Measurements from ENCODE around the gene RPL36AL. TPM values are rescaled to one million over a fixed set of nuclear protein-coding genes. Genes with fewer than 3 reads are reported as not detected.

The RPL36AL gene
- total RNA-seq, 2 experiments from 2014 or later, result 339 to 370 TPM

GRCh38 chr14:49623387-49623786 is 3.0 kb upstream of the RPL36AL start:
- CTCF ChIA-PET, result interaction anchor here (1.4 to 7.4 kb wide), 2 partner anchors 10 to 145 kb away, joined by 9 to 168 read pairs; partner anchors contain the start of genes DNAAF2 and KLHDC2
- Histone ChIP-seq H3K27ac (ENCODE audit: low read depth in 1 of 2, low read length in 2 of 2) (peak overlapping the region; percentile 29 to 39), H3K4me3 (ENCODE audit: low read length) (no peak overlapping the region), H3K4me1 (ENCODE audit: insufficient read depth, low read length) (peaks cover 29% of the 10 kb centered on the region), H3K9me3 (ENCODE audit: control insufficient read depth in 1 of 2, insufficient read depth in 1 of 2, low read length in 2 of 2) (no peaks in the 10 kb centered on the region), H3K36me3 (ENCODE audit: insufficient read depth, low read length) (peaks cover 11% of the 10 kb centered on the region), H3K27me3 (ENCODE audit: control insufficient read depth in 1 of 2, insufficient read depth in 2 of 2, low read length in 2 of 2) (no peaks in the 10 kb centered on the region)
- intact Hi-C loops (cut with DNase I, micrococcal nuclease), result loop anchor here in 1 of 2 experiments (5.0 kb wide), 2 partner anchors 494 to 689 kb away; partner anchors contain the start of genes DMAC2L, L2HGDH and VCPKMT
- ATAC-seq (ENCODE audit: poor library complexity), result no peak
- Mint-ChIP-seq H3K27ac (peak overlapping the region; percentile 100), H3K4me1 (ENCODE audit: low read depth) (peaks cover 73% of the 10 kb centered on the region), H3K9me3 (no peaks in the 10 kb centered on the region), H3K4me3 (peak overlapping the region; percentile 99), H3K27me3 (no peaks in the 10 kb centered on the region), H3K36me3 (ENCODE audit: low read depth) (peaks cover 46% of the 10 kb centered on the region)
- POLR2A ChIA-PET, result interaction anchor here (2.5 to 6.2 kb wide), 4 partner anchors 11 to 146 kb away, joined by 12 to 350 read pairs (median 52); partner anchors contain the start of genes DNAAF2, KLHDC2, LRR1 and RPS29
- DNase-seq, result no peak
- TF ChIP-seq, protein P1, sequence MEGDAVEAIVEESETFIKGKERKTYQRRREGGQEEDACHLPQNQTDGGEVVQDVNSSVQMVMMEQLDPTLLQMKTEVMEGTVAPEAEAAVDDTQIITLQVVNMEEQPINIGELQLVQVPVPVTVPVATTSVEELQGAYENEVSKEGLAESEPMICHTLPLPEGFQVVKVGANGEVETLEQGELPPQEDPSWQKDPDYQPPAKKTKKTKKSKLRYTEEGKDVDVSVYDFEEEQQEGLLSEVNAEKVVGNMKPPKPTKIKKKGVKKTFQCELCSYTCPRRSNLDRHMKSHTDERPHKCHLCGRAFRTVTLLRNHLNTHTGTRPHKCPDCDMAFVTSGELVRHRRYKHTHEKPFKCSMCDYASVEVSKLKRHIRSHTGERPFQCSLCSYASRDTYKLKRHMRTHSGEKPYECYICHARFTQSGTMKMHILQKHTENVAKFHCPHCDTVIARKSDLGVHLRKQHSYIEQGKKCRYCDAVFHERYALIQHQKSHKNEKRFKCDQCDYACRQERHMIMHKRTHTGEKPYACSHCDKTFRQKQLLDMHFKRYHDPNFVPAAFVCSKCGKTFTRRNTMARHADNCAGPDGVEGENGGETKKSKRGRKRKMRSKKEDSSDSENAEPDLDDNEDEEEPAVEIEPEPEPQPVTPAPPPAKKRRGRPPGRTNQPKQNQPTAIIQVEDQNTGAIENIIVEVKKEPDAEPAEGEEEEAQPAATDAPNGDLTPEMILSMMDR (IDR thresholded peaks at IDR 0.05), result no peak

GRCh38 chr14:49622022-49622607 is 1.7 kb upstream of the RPL36AL start:
- no peak for DNase-seq
- Histone ChIP-seq H3K9me3 (ENCODE audit: control insufficient read depth in 1 of 2, insufficient read depth in 1 of 2, low read length in 2 of 2) (no peaks in the 10 kb centered on the region), H3K27me3 (ENCODE audit: control insufficient read depth in 1 of 2, insufficient read depth in 2 of 2, low read length in 2 of 2) (no peaks in the 10 kb centered on the region), H3K36me3 (ENCODE audit: insufficient read depth, low read length) (peaks cover 20% of the 10 kb centered on the region), H3K27ac (ENCODE audit: low read depth in 1 of 2, low read length in 2 of 2) (peak overlapping the region; percentile 5 to 98), H3K4me1 (ENCODE audit: insufficient read depth, low read length) (peaks cover 36% of the 10 kb centered on the region), H3K4me3 (ENCODE audit: low read length) (peak overlapping the region; percentile 95)
- Mint-ChIP-seq H3K36me3 (ENCODE audit: low read depth) (peaks cover 54% of the 10 kb centered on the region), H3K27me3 (no peaks in the 10 kb centered on the region), H3K9me3 (no peaks in the 10 kb centered on the region), H3K27ac (peak overlapping the region; percentile 100), H3K4me1 (ENCODE audit: low read depth) (peaks cover 79% of the 10 kb centered on the region), H3K4me3 (peak overlapping the region; percentile 99)
- TF ChIP-seq, protein P1 (IDR thresholded peaks at IDR 0.05), result no peak
- no peak for ATAC-seq (ENCODE audit: poor library complexity)
- ChIA-PET POLR2A (interaction anchor here (2.7 to 6.2 kb wide), 5 partner anchors 12 to 240 kb away, joined by 45 to 350 read pairs (median 140); partner anchors contain the start of genes DNAAF2, KLHDC2, LRR1 and RPS29), CTCF (interaction anchor here (3.4 to 7.4 kb wide), 2 partner anchors 11 to 35 kb away, joined by 40 to 168 read pairs; partner anchors contain the start of genes DNAAF2 and RPS29)
- intact Hi-C loops (cut with DNase I, micrococcal nuclease), result loop anchor here in 1 of 2 experiments (5.0 kb wide), 2 partner anchors 495 to 690 kb away; partner anchors contain the start of genes DMAC2L, L2HGDH and VCPKMT

GRCh38 chr14:49621114-49621881 is 872 bp upstream of the RPL36AL start:
- H3K4me1 ChIP-seq (ENCODE audit: insufficient read depth, low read length), result peaks cover 36% of the 10 kb centered on the region

More at GRCh38 chr14:49621114-49621881, 872 bp upstream of the RPL36AL start:
- Mint-ChIP-seq H3K36me3 (ENCODE audit: low read depth) (peaks cover 52% of the 10 kb centered on the region), H3K9me3 (no peaks in the 10 kb centered on the region), H3K4me3 (peak overlapping the region; percentile 99), H3K27me3 (no peaks in the 10 kb centered on the region), H3K27ac (peak overlapping the region; percentile 100), H3K4me1 (ENCODE audit: low read depth) (peaks cover 77% of the 10 kb centered on the region)
- DNase-seq (peak in 7 of 14 experiments; percentile 39 to 70 (median 51)), ATAC-seq (ENCODE audit: poor library complexity) (peak; percentile 6)
- POLR2A ChIA-PET, result interaction anchor here (0.7 to 6.2 kb wide), 24 partner anchors 8 to 1208 kb away, joined by 3 to 350 read pairs (median 6); partner anchors contain the start of genes ARF6, CDKL1, DNAAF2 and KLHDC1
- Histone ChIP-seq H3K27me3 (ENCODE audit: control insufficient read depth in 1 of 2, insufficient read depth in 2 of 2, low read length in 2 of 2) (no peaks in the 10 kb centered on the region), H3K4me3 (ENCODE audit: low read length) (peak overlapping the region; percentile 95), H3K27ac (ENCODE audit: low read depth in 1 of 2, low read length in 2 of 2) (peak overlapping the region; percentile 98 to 99), H3K36me3 (ENCODE audit: insufficient read depth, low read length) (peaks cover 23% of the 10 kb centered on the region), H3K9me3 (ENCODE audit: control insufficient read depth in 1 of 2, insufficient read depth in 1 of 2, low read length in 2 of 2) (no peaks in the 10 kb centered on the region)
- intact Hi-C loops (cut with DNase I, micrococcal nuclease), result loop anchor here in 1 of 2 experiments (2.0 to 5.0 kb wide), 4 partner anchors 14 to 691 kb away; partner anchors contain the start of genes DMAC2L, DNAAF2, L2HGDH and LRR1
- TF ChIP-seq, protein P1 (IDR thresholded peaks at IDR 0.05), result no peak
- CTCF ChIA-PET, result interaction anchor here (0.7 to 7.4 kb wide), 9 partner anchors 12 to 239 kb away, joined by 3 to 168 read pairs (median 6); partner anchors contain the start of genes DNAAF2, KLHDC2, LRR1 and RPS29
